Measurements from ENCODE around the gene LAMTOR1. TPM values are rescaled to one million over a fixed set of nuclear protein-coding genes. Genes with fewer than 3 reads are reported as not detected.
"Not testable (repeated sequence)": the region's sequence is repeated elsewhere in the genome, so short reads cannot be mapped to it uniquely, and the experiment has no call there.

The LAMTOR1 gene
- total RNA-seq, 3 donors from 2014 or later: 87.2 to 120 (median 112) TPM

DNA sequence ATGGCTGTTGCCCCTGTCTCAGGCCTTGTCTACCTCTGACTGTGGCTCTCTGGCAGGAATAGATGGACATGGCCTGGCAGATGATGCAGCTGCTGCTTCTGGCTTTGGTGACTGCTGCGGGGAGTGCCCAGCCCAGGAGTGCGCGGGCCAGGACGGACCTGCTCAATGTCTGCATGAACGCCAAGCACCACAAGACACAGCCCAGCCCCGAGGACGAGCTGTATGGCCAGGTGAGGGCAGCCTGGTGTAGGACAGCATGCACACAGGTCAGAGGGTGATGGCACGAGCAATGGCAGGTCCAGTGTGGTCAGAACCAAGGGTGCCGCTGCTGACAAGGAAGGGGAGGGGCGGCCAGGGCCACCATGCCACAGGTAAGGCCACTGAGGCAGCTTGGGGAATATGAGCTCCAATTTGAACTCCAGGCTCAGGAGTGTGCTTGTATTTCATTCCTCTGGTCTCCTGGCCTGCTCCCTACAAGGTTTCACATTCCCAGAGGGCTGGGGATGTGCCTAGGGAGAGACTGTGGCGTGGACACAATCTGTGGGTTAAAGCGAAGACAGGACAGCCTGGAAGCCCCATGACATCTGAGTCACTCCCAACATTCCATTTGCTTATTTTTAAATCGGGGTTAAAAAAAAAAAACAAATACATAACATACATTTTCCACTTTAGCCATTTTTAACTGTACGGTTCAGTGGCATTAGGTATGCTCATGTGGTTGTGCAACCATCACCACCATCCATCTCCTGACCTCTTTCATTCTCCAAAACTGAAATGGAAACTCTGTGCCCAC is 33.0 kb upstream of the LAMTOR1 start:
- H3K4me1 ChIP-seq: no peaks in the 10 kb centered on the region
- no peaks in the 10 kb centered on the region for H3K9me3 ChIP-seq
- no peaks in the 10 kb centered on the region for H3K36me3 ChIP-seq
- intact Hi-C loops (cut with DNase I; ENCODE audit: low total_unique reads): no loop called here
- TF ChIP-seq POLR2A (IDR thresholded peaks at IDR 0.05) (no peak), POLR2AphosphoS5 (IDR thresholded peaks at IDR 0.05) (no peak)
- TF ChIP-seq, protein P1, sequence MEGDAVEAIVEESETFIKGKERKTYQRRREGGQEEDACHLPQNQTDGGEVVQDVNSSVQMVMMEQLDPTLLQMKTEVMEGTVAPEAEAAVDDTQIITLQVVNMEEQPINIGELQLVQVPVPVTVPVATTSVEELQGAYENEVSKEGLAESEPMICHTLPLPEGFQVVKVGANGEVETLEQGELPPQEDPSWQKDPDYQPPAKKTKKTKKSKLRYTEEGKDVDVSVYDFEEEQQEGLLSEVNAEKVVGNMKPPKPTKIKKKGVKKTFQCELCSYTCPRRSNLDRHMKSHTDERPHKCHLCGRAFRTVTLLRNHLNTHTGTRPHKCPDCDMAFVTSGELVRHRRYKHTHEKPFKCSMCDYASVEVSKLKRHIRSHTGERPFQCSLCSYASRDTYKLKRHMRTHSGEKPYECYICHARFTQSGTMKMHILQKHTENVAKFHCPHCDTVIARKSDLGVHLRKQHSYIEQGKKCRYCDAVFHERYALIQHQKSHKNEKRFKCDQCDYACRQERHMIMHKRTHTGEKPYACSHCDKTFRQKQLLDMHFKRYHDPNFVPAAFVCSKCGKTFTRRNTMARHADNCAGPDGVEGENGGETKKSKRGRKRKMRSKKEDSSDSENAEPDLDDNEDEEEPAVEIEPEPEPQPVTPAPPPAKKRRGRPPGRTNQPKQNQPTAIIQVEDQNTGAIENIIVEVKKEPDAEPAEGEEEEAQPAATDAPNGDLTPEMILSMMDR (IDR thresholded peaks at IDR 0.05): no peak
- DNase-seq (ENCODE audit: low spot score in 2 of 2): no peak
- no peak overlapping the region for H3K4me3 ChIP-seq
- no peaks in the 10 kb centered on the region for H3K27me3 ChIP-seq
- no peak overlapping the region for H3K27ac ChIP-seq

DNA sequence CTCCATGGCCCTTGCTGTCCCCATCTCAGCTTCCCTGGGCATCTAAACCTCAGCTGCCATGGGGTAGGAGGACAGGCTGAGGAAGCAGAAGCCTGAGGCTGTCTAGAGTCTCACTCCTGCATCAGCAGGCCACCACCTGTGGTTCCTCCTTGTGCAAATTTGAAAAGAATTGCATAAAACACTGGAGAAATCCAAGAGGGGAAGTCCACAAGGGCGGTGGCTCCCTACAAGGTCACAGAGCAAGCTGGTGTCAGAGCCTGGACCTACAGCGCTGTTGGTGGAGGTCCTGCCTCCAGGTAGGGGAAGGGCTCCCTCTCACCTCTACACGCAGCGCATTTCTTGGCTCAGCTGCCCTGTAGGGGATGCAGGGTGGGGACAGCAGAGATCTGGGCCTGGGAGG is 32.4 kb upstream of the LAMTOR1 start, which contains the start of gene FOLR3:
TSS of gene FOLR3 (plus strand) at position 253 of the 400 bp plus-strand sequence. CDS start 228 bp downstream, outside the sequence.
- H3K4me1 ChIP-seq; H3K4me3 ChIP-seq; H3K36me3 ChIP-seq; H3K9me3 ChIP-seq; H3K27me3 ChIP-seq; DNase-seq (ENCODE audit: low spot score in 2 of 2); intact Hi-C loops (cut with DNase I; ENCODE audit: low total_unique reads); H3K27ac ChIP-seq: not testable (repeated sequence)

DNA sequence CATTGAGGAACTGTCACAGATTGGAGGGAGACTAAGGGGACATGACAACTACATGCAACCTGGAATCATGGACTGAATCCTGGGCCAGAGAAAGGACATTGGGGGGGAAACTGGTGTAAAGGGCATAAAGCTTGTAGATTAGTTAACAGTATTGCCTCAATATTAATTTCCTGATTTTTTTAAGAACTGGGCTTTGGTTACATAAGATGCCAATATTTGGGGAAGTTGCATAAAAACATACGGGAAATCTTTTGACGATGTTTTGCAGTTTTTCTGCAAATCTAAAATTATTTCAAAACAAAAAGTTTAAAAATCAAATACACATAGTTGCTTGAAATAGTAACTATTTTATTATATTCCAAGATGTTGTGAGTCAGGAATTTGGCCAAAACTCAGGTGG is 29.5 kb upstream of the LAMTOR1 start:
- Histone ChIP-seq H3K27ac (no peak overlapping the region), H3K4me3 (no peak overlapping the region), H3K27me3 (no peaks in the 10 kb centered on the region), H3K9me3 (no peaks in the 10 kb centered on the region), H3K36me3 (no peaks in the 10 kb centered on the region), H3K4me1 (no peaks in the 10 kb centered on the region)
- intact Hi-C loops (cut with DNase I; ENCODE audit: low total_unique reads): no loop called here
- TF ChIP-seq POLR2A (IDR thresholded peaks at IDR 0.05) (no peak), POLR2AphosphoS5 (IDR thresholded peaks at IDR 0.05) (no peak)
- TF ChIP-seq, protein P1 (IDR thresholded peaks at IDR 0.05): no peak
- no peak for DNase-seq (ENCODE audit: low spot score in 2 of 2)

DNA sequence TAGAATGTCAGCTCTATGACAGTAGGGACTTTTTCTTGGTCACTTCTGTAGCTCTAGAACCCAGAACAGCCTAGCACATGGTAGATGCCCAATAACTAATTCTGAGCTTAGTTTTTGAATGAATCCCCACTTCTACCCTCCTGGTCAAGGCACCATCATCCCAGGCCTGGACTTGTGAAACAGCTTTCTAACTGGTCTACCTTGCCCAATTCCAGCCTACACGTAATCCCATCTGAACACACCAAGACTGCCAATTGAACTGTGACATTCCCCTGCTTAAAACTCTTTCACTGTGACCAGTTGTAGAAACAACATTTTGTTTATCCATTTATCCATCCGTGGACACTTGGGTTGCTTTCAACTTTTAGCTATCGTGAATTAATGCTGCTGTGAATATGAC is 26.3 kb upstream of the LAMTOR1 start:
- no peaks in the 10 kb centered on the region for H3K36me3 ChIP-seq
- no peak for DNase-seq (ENCODE audit: low spot score in 2 of 2)
- intact Hi-C loops (cut with DNase I; ENCODE audit: low total_unique reads): no loop called here
- H3K27ac ChIP-seq: no peak overlapping the region
- H3K4me1 ChIP-seq: no peaks in the 10 kb centered on the region
- no peaks in the 10 kb centered on the region for H3K9me3 ChIP-seq
- no peak overlapping the region for H3K4me3 ChIP-seq
- TF ChIP-seq POLR2AphosphoS5 (IDR thresholded peaks at IDR 0.05) (no peak), POLR2A (IDR thresholded peaks at IDR 0.05) (no peak)
- TF ChIP-seq, protein P1 (IDR thresholded peaks at IDR 0.05): no peak
- H3K27me3 ChIP-seq: no peaks in the 10 kb centered on the region

DNA sequence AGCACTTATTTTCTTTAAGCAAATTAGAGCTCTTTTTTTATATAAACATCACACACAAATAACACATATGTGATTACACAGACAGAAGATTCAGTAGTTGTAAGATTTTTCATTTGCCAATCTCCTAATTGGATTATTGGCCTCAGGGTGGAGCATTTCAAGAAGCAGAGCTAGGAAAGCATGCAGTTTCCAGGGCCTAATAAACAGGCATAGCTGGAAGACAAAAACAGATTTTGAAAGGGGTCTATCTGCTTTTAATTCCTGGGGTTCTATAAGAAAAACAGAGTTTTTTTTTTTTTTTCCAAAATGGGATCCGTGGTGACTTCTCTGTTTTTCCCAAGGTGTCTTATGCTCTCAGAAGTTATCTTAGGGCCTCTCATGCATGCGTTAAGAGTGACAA is 24.8 kb upstream of the LAMTOR1 start:
- Histone ChIP-seq H3K4me1 (no peaks in the 10 kb centered on the region), H3K4me3 (no peak overlapping the region), H3K27ac (no peak overlapping the region), H3K27me3 (no peaks in the 10 kb centered on the region), H3K36me3 (no peaks in the 10 kb centered on the region), H3K9me3 (no peaks in the 10 kb centered on the region)
- no peak for DNase-seq (ENCODE audit: low spot score in 2 of 2)
- intact Hi-C loops (cut with DNase I; ENCODE audit: low total_unique reads): no loop called here
- TF ChIP-seq POLR2AphosphoS5 (IDR thresholded peaks at IDR 0.05) (no peak), POLR2A (IDR thresholded peaks at IDR 0.05) (no peak)
- TF ChIP-seq, protein P1 (IDR thresholded peaks at IDR 0.05): no peak

Measured in breast epithelium (tissue), 4 donors.